Activated T-cell treated with anti-CD3 and anti-CD28 coated beads for 1 hour (primary cell): Measurements from ENCODE around the gene SIGLEC8.

ENCODE experiments used
- DNase-seq: peaks from one replicate; pipeline ENCODE4 v3.0.0-alpha.2; 2020; ENCODE audit warnings: low read depth

SIGLEC8 gene

GRCh38 chr19:51402117-51402516, 56.1 kb downstream of the SIGLEC8 start:
- no peak for DNase-seq
